GM13976 (cell line): ENCODE measurements around the gene CALY.

ENCODE experiments used
- DNase-seq: peaks from one replicate; pipeline ENCODE4 v3.0.0; 2012; ENCODE audit warnings: low spot score
- in situ Hi-C: fragments of 300-500 bp; cut with MboI; formaldehyde crosslinking; loops from one replicate; pipeline ENCODE4 v1.12.0; 2022; ENCODE audit warnings: low sequenced_read_pairs, mixed read lengths, inconsistent platforms; ENCODE audit not compliant: unreplicated experiment
- TF ChIP-seq, protein P1 (sequence below): IDR thresholded peaks from 2 replicates; pipeline ENCODE4 v1.5.1; 2012; ENCODE audit warnings: borderline replicate concordance, mild to moderate bottlenecking; ENCODE audit not compliant: insufficient read depth; ENCODE audit errors: extremely low read depth, missing control alignments, control extremely low read depth

CALY gene

DNA sequence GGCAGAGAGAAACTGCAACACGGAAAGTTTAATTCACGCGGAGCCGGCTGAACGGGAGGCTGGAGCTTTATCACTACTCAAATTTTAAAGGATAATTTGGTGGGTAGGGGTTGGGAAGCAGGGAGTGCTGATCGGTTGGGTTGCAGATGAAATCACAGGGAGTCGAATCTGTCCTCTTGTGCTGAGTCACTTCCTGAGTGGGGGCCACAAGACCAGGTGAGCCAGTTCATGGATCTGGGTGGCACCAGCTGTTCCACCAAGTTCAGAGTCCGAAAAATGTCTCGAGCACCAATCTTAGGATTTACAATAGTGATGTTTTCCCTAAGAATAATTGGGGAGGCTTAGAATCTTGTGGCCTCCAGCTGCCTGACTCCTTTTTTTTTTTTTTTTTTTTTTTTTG lies 6.9 kb upstream of the CALY start:
- TF ChIP-seq, protein P1, sequence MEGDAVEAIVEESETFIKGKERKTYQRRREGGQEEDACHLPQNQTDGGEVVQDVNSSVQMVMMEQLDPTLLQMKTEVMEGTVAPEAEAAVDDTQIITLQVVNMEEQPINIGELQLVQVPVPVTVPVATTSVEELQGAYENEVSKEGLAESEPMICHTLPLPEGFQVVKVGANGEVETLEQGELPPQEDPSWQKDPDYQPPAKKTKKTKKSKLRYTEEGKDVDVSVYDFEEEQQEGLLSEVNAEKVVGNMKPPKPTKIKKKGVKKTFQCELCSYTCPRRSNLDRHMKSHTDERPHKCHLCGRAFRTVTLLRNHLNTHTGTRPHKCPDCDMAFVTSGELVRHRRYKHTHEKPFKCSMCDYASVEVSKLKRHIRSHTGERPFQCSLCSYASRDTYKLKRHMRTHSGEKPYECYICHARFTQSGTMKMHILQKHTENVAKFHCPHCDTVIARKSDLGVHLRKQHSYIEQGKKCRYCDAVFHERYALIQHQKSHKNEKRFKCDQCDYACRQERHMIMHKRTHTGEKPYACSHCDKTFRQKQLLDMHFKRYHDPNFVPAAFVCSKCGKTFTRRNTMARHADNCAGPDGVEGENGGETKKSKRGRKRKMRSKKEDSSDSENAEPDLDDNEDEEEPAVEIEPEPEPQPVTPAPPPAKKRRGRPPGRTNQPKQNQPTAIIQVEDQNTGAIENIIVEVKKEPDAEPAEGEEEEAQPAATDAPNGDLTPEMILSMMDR, result no peak
- no peak for DNase-seq
- in situ Hi-C loops, result no loop called here

- in situ Hi-C loops, result no loop called here
- TF ChIP-seq, protein P1, result no peak
- no peak for DNase-seq
These were observed 6.2 kb upstream of the CALY start for GRCh38 chr10:133342942-133343341.

- TF ChIP-seq, protein P1, result no peak
- in situ Hi-C loops, result no loop called here
- DNase-seq, result no peak
These were observed 5.3 kb upstream of the CALY start for GRCh38 chr10:133341983-133342382.

- in situ Hi-C loops, result no loop called here
- TF ChIP-seq, protein P1, result no peak
- no peak for DNase-seq
These were observed 3.1 kb upstream of the CALY start for GRCh38 chr10:133339708-133340380.

DNA sequence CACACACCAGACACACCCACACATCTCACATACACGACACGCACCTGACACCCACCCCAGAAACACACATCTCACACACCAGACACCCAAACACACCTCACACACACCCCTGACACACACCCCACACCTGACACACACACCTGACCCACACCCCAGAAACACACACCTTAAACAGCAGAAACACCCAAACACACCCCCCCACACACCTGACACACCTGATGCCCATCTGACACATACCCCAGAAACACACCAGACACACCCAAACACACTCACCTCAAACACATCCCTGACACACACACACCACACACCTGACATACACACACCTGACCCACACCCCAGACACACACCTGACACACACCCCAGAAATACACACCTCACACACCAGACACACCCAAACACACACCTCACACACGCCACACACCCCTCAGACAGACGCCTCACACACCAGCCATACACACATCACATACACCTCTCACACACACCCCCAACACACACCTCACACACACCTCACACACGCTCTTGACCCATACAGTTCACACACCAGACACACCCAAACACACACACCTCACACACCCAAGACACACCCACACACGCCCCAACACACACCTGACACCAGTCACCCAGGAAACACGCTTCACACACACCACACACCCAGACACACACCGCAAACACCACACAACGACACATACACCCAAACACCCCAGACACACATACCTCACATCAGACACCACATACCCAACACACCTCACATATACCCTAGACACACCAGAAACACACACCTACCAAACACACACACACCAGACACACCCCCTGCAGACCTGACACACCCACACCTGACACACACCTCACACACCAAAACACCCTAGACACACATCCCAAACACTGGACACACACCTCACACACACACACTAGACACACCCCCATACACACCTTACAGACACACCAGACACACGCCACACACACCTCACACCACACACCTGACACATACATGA lies 1.7 kb upstream of the CALY start:
- TF ChIP-seq, protein P1, result no peak
- in situ Hi-C loops, result no loop called here
- DNase-seq, result no peak

DNA sequence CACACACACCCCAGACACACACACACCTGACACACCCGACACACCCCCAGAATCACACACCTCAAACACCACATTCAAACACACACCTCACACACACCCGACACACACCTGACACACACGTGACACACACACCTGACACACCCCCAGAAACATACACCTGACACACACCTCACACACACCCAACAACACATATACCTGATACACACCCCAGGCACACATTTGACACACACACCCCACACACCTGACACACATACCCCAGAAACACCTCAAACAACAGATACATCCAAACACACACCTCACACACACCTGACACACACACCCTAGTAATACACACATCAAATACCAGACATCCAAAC lies 652 bp upstream of the CALY start:
- no peak for DNase-seq
- TF ChIP-seq, protein P1, result no peak
- in situ Hi-C loops, result no loop called here
